GM19328 (cell line): ENCODE results near the gene CLIP3.
"Not testable (repeated sequence)": the region's sequence is repeated elsewhere in the genome, so short reads cannot be mapped to it uniquely, and the experiment has no call there.

Experiments
- ATAC-seq: cut with Tn5 transposase; IDR thresholded peaks from one replicate; pipeline ENCODE4 v1.9.1; 2021; ENCODE audit warnings: mild to moderate bottlenecking, moderate library complexity; ENCODE audit not compliant: unreplicated experiment

CLIP3 gene

DNA sequence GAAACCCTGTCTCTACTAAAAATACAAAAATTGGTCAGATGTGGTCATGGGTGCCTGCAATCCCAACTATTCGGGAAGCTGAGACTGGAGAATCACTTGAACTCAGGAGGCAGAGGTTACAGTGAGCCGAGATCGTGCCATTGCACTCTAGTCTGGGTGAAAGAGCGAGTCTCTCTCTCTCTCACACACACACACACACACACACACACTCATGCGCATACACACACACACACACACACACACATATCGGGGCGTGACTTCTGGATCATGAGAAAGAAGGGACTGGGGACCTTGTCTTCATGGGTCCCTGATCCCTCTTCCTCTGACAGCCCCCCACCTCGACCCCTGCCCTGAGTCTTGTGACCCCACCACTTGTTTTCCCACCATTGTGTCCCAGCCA lies 49.5 kb downstream of the CLIP3 start:
- no peak for ATAC-seq

- not testable (repeated sequence) for ATAC-seq
These were observed 51.7 kb downstream of the CLIP3 start for GRCh38 chr19:35980997-35981396.

- ATAC-seq, result no peak
These were observed 53.8 kb downstream of the CLIP3 start for GRCh38 chr19:35978832-35979365.

DNA sequence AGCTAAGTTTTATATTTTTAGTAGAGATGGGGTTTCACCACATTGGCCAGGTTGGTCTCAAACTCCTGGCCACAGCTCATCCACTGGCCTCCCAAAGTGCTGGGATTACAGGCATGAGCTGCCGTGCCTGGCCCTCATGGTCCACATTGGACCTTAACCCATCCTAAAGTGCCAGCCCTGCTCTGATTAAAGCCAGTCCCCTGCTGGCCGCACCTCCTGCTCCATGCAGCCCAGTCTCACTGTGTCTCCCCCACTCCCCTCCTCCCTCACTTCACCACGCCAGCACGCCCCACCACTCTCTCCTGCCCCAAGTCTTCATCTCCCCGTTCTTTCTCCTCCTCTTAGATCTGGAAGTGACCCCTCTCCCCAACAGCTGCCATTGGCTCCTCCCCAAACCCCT lies 54.4 kb downstream of the CLIP3 start:
- ATAC-seq, result no peak

DNA sequence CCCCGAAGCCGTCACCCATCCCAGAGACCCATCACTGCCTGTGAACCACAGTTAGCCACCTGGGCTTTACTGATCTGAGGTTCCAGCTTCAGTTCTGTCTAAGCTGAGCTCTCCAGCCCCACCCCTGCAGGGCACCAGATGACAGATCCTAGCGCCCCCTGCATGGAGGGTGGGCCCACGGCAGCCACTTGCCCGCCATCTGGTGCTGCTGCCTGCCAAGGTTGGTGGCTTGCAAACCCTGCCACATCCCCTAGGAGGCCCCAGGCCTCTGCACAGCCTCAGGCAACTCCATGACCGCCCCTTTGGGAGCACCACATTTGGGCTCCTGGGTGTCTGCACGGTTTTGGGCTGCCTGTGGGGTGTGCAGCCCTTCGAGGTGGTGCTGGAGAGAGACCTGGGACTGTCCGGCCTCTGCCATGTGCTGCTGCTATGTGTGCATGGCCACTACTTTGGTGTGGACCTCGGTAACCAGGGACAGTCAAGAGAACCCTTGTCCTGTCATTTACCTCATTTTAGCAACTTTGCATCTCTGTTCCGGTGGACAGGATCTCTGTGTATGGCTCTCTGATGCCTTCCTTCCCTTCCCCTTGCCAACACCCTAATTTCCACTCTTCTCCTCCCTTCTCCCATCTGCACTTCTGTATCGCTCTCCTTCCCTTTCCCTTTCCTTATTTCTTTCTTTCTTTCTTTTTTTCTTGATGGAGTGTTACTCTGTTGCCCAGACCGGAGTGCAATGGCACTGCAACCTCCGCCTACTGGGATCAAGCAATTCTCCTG lies 55.0 kb downstream of the CLIP3 start:
- no peak for ATAC-seq

GRCh38 chr19:35975608-35976214 lies 57.0 kb downstream of the CLIP3 start:
- no peak for ATAC-seq

DNA sequence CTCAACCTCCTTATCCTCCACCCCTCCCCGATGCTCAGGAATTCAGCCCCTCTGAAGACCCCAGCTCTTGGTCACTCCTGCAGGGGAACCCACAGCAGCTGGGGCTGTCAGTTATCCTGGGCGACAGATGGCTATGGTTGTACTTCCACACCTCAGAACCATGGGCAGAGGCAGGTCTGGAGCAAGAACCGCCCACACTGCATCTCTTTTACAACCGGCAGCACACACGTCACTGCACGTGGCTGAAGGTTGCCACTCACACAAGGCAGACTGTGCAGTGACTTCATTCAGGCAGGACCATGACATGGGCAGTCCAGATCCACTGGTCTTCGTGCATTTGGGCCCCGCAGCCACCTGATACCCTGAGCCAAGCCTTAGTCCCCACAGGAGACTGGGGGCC lies 59.2 kb downstream of the CLIP3 start:
- ATAC-seq, result no peak

DNA sequence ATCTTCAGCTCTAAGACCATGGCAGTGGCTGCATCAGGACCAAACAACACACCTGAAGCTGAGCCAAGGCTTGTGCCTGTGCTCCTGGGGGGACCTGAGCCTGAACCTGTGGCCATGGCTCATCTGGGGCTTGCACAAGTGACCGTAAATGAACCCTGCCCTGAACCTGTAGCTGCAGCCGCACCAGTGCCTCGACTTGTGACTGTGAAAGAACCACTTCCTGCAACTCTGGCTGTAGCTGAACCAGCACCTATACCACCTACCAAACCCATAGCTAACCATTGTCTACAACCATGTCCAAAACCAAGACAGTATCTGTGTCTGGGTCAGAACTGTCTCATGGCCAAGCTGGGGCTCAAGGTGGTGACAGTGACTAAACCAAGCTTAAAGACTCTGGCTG lies 65.9 kb downstream of the CLIP3 start:
- no peak for ATAC-seq
